ENCODE data around the gene DPH2.

DNA sequence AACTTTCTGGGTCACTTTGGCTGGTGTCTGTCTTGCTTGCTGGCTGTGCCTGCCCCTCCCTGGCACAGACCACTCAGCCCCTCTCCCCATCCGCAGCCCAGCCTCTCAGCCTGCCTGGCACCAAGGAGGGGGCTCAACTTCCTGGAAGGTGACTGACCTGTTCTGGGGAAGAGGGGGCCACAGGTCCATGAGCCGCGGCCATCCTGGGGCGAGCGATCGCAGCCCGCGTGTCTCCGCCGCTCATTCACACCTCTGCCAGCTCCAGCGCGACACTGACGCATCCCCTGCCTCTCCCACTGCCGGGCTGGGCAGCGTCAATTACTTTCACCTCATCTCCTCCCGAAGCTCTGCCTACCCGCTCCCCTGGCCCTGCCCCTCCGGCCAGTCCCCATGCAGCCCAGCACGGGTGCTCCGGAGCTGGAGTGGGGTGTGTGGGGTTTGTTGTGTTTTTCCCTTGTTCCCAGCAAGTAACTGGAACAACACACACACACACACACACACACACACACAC is 47.1 kb downstream of the DPH2 start:
- TF ChIP-seq, protein P1, sequence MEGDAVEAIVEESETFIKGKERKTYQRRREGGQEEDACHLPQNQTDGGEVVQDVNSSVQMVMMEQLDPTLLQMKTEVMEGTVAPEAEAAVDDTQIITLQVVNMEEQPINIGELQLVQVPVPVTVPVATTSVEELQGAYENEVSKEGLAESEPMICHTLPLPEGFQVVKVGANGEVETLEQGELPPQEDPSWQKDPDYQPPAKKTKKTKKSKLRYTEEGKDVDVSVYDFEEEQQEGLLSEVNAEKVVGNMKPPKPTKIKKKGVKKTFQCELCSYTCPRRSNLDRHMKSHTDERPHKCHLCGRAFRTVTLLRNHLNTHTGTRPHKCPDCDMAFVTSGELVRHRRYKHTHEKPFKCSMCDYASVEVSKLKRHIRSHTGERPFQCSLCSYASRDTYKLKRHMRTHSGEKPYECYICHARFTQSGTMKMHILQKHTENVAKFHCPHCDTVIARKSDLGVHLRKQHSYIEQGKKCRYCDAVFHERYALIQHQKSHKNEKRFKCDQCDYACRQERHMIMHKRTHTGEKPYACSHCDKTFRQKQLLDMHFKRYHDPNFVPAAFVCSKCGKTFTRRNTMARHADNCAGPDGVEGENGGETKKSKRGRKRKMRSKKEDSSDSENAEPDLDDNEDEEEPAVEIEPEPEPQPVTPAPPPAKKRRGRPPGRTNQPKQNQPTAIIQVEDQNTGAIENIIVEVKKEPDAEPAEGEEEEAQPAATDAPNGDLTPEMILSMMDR (IDR thresholded peaks at IDR 0.05; ENCODE audit: poor library complexity, severe bottlenecking) = no peak
- TF ChIP-seq TAF1 (IDR thresholded peaks at IDR 0.05; ENCODE audit: low read depth) (no peak), RAD21 (conservative IDR thresholded peaks at IDR 0.05) (no peak)
